Mucosa of stomach (tissue), 1 donor: ENCODE data around the gene CCN6.

Source experiments
- H3K27me3 ChIP-seq: one replicate; pipeline ENCODE4 v1.7.0; 2013; ENCODE audit warnings: mild to moderate bottlenecking, low read length; ENCODE audit not compliant: control insufficient read depth, insufficient read depth
- H3K36me3 ChIP-seq: one replicate; pipeline ENCODE4 v1.7.0; 2013; ENCODE audit warnings: low read length; ENCODE audit not compliant: control insufficient read depth, insufficient read depth
- H3K4me1 ChIP-seq: one replicate; pipeline ENCODE4 v1.7.0; 2013; ENCODE audit warnings: mild to moderate bottlenecking, low read length; ENCODE audit not compliant: control insufficient read depth, insufficient read depth
- H3K4me3 ChIP-seq: one replicate; pipeline ENCODE4 v1.7.0; 2013; ENCODE audit warnings: low read length
- H3K9ac ChIP-seq: one replicate; pipeline ENCODE4 v1.7.0; 2013; ENCODE audit warnings: mild to moderate bottlenecking, low read length, moderate library complexity
- H3K9me3 ChIP-seq: one replicate; pipeline ENCODE4 v1.7.0; 2013; ENCODE audit warnings: mild to moderate bottlenecking, low read length, moderate library complexity; ENCODE audit not compliant: control insufficient read depth
- donor health status: Pancreatic carcinoma.

Gene CCN6

DNA sequence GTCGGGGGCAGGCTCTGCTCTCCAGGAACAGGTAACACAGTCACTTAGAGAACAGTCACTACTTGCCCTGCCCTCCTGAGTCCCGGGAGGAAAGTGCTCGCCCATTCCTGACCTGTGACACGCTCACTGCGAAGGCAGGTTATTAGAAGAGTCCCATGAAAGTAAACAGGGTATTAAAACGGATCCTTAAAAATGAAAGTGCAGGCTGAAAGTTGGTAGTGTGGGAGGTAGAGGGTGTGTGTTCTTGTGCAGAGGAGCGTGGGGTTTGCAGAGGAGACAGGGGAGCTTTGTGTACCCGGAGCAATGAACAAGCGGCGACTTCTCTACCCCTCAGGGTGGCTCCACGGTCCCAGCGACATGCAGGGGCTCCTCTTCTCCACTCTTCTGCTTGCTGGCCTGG lies at the start of gene CCN6:
CCN6 (plus strand) TSS at position 104 of the 400 bp plus-strand sequence; CDS start at position 358, 254 bp downstream.
- no peak within 1 kb of the TSS for H3K9ac ChIP-seq
- H3K4me3 ChIP-seq: no peak within 1 kb of the TSS
- H3K36me3 ChIP-seq: no peaks in the 10 kb centered on the region
- H3K9me3 ChIP-seq: no peaks in the 10 kb centered on the region
- no peaks in the 10 kb centered on the region for H3K27me3 ChIP-seq
- no peaks in the 10 kb centered on the region for H3K4me1 ChIP-seq

- Histone ChIP-seq H3K9me3 (no peaks in the 10 kb centered on the region), H3K36me3 (no peaks in the 10 kb centered on the region), H3K4me3 (no peak overlapping the region), H3K4me1 (peaks cover 5% of the 10 kb centered on the region), H3K27me3 (no peaks in the 10 kb centered on the region), H3K9ac (no peak overlapping the region)
Measured at GRCh38 chr6:112004201-112005012, 49.5 kb upstream of the CCN6 start.

- no peak overlapping the region for H3K4me3 ChIP-seq
Measured at GRCh38 chr6:112005013-112005371, 48.9 kb upstream of the CCN6 start.

DNA sequence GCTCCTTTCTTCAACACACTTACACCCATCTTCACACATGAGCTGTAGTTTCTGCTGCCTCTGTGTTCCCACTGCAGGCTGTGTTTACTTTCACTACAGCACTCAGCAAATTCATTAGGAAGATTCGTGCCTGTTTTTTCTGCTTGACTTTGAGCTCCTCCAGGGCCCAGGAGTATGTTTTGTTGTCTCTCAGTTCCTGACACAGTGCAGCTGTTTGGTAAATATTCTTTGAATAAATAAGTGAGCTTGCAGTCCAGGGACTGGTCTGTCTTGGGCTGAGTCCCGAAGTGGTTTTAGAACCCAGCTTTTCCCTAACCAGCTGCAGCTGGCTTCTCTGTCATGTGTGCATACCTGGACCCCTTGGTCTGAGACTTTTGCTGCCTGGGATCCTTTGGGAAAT lies 46.6 kb upstream of the CCN6 start:
- H3K27me3 ChIP-seq: no peaks in the 10 kb centered on the region
- H3K9ac ChIP-seq: no peak overlapping the region
- peaks cover 5% of the 10 kb centered on the region for H3K4me1 ChIP-seq
- H3K36me3 ChIP-seq: no peaks in the 10 kb centered on the region
- no peak overlapping the region for H3K4me3 ChIP-seq
- no peaks in the 10 kb centered on the region for H3K9me3 ChIP-seq

More at GRCh38 chr6:112005013-112005371, 48.9 kb upstream of the CCN6 start:
- no peaks in the 10 kb centered on the region for H3K9me3 ChIP-seq
- no peak overlapping the region for H3K9ac ChIP-seq
- H3K36me3 ChIP-seq: no peaks in the 10 kb centered on the region
- H3K27me3 ChIP-seq: no peaks in the 10 kb centered on the region
- peaks cover 5% of the 10 kb centered on the region for H3K4me1 ChIP-seq

DNA sequence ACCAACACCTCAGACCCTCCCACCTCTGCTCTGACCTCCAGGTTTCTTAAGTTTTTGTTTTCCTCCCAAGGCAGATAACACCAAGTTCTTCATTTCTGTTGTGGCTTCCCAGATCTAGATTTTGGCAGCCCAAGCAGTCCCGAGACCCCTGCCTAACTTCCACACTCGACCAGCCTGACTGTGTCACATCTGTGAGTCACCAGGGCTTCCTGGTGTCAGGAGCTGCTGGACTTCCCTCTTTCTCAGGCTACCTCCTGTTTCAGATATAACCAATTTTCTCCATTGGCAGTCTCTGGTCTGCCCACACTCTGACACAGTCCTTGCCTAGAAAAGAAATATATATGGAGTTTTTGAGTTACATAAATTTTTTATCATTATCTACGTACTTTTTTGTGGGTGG lies 46.1 kb upstream of the CCN6 start:
- Histone ChIP-seq H3K27me3 (no peaks in the 10 kb centered on the region), H3K9me3 (no peaks in the 10 kb centered on the region), H3K36me3 (no peaks in the 10 kb centered on the region), H3K9ac (no peak overlapping the region), H3K4me1 (peaks cover 5% of the 10 kb centered on the region), H3K4me3 (no peak overlapping the region)

DNA sequence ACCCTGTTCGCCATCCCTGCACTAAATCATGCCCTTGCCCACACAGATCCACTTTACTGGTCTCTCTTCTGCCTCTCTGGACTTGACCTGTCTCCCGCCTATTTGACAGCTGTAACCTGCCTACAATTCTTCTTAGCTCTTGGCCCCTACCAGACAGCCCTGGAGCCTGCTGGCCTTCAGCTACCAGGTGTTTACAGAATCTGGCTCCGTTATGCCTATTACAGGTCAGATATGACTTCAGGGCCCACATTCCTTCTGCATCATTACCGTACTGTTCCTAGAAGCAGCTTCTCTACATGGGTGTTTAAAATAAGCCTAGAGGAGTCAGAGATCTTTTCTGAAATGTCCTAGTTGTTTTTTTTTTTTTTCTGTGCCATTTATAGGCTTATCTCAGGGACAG lies 45.4 kb upstream of the CCN6 start:
- Histone ChIP-seq H3K9ac (no peak overlapping the region), H3K4me1 (peaks cover 5% of the 10 kb centered on the region), H3K4me3 (no peak overlapping the region)

DNA sequence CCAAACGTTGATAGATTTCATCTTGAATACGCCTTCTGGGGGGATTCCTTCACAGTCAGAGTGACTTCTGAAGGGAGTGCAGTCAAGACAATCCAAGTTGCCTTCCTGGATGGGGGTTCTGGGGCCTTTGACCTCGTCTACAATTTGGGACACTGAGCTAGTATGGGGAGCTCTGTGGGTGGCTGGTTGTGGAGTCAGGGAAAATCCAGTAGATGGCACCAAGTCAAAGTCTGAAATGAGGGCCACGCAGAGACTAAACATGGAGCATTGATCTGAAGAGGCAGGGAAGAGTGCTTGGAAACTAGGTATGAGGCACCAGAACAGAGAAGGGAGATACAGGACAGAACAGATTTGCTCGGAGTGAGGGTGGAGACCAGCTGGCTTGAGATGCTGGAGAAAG lies 43.6 kb upstream of the CCN6 start:
- no peak overlapping the region for H3K4me3 ChIP-seq
- no peaks in the 10 kb centered on the region for H3K9me3 ChIP-seq
- H3K27me3 ChIP-seq: no peaks in the 10 kb centered on the region
- no peak overlapping the region for H3K9ac ChIP-seq
- peaks cover 5% of the 10 kb centered on the region for H3K4me1 ChIP-seq
- H3K36me3 ChIP-seq: no peaks in the 10 kb centered on the region

More for the DNA sequence above, 45.4 kb upstream of the CCN6 start:
- Histone ChIP-seq H3K36me3 (no peaks in the 10 kb centered on the region), H3K9me3 (no peaks in the 10 kb centered on the region), H3K27me3 (no peaks in the 10 kb centered on the region)

- H3K9ac ChIP-seq: no peak overlapping the region
- peaks cover 2% of the 10 kb centered on the region for H3K4me1 ChIP-seq
- H3K9me3 ChIP-seq: no peaks in the 10 kb centered on the region
- no peak overlapping the region for H3K4me3 ChIP-seq
- no peaks in the 10 kb centered on the region for H3K27me3 ChIP-seq
- H3K36me3 ChIP-seq: no peaks in the 10 kb centered on the region
Measured at GRCh38 chr6:112013051-112013450, 40.9 kb upstream of the CCN6 start.

DNA sequence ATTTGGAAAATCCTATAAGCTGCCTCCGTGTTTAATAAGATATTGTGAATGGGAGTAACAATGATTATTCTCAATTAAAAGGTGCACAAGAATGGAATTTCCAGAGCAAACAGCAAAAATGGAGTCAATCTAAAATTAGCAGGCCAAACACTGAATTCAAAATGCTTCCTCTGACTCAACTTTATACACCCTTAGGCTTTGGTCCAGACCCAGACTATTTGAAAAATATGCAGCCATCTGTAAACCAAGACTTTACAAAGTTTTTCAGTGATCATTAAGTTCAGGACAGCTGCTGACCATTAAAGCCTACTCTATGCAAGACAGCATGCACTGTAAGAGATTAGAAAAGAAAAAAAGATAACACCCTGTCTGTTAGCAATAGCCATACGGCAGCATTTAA lies 39.4 kb upstream of the CCN6 start:
- Histone ChIP-seq H3K36me3 (no peaks in the 10 kb centered on the region), H3K9ac (no peak overlapping the region), H3K4me3 (no peak overlapping the region)

DNA sequence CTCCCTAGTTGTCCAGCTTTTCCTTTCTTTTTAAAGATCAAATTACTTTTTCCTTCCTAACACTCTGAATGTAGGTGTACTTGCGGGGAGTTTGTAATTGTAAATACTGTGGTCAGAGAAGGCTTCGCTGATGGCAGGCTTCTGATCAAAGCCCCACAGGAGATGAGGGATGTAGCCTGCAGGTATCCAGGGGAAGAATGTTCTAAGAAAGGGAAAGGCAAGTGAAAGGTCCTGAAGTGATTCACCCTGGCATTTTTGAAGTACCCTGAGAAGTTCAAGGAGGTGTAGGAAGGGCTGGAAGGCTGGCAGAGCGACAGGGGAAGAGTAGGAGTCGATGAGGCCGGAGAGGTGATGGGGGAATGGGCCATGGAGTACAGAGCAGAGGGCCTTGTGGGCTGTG lies 38.2 kb upstream of the CCN6 start:
- Histone ChIP-seq H3K36me3 (no peaks in the 10 kb centered on the region), H3K9ac (no peak overlapping the region), H3K4me1 (peaks cover 15% of the 10 kb centered on the region), H3K27me3 (no peaks in the 10 kb centered on the region), H3K9me3 (no peaks in the 10 kb centered on the region), H3K4me3 (no peak overlapping the region)

More for the DNA sequence above, 39.4 kb upstream of the CCN6 start:
- H3K4me1 ChIP-seq: peaks cover 15% of the 10 kb centered on the region
- no peaks in the 10 kb centered on the region for H3K9me3 ChIP-seq
- H3K27me3 ChIP-seq: no peaks in the 10 kb centered on the region

- peaks cover 15% of the 10 kb centered on the region for H3K4me1 ChIP-seq
- no peaks in the 10 kb centered on the region for H3K27me3 ChIP-seq
- no peaks in the 10 kb centered on the region for H3K36me3 ChIP-seq
- no peak overlapping the region for H3K4me3 ChIP-seq
- no peaks in the 10 kb centered on the region for H3K9me3 ChIP-seq
- no peak overlapping the region for H3K9ac ChIP-seq
Measured at GRCh38 chr6:112016320-112016719, 37.6 kb upstream of the CCN6 start.

- Histone ChIP-seq H3K4me3 (no peak overlapping the region), H3K9me3 (no peaks in the 10 kb centered on the region), H3K4me1 (peaks cover 15% of the 10 kb centered on the region)
Measured at GRCh38 chr6:112017169-112017568, 36.7 kb upstream of the CCN6 start.

More at GRCh38 chr6:112017169-112017568, 36.7 kb upstream of the CCN6 start:
- Histone ChIP-seq H3K9ac (no peak overlapping the region), H3K27me3 (no peaks in the 10 kb centered on the region), H3K36me3 (no peaks in the 10 kb centered on the region)
